ENCODE data around the gene COLGALT1.

Gene COLGALT1

DNA sequence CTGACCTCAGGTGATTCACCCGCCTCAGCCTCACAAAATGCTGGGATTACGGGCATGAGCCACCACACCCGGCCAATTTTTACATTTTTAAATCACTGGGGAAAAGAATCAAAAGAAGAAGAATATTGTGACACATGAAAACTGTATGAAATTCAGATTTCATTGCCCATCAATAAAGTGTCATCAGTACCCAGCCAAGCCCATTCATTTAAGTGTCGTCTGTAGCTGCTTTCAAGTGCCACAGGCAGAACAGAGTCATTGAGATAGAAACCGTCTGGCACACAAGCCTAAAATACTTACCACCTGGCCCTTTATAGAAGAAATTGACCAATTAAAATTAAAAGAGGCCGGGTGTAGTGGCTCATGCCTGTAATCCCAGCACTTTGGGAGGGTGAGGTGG is 15.3 kb downstream of the COLGALT1 start:
- no peak overlapping the region for H3K4me3 ChIP-seq (ENCODE audit: low read depth, low read length)
- TF ChIP-seq MAX (IDR thresholded peaks at IDR 0.05; ENCODE audit: low read depth, low read length): no peak
- no peak for TF ChIP-seq POLR2A (IDR thresholded peaks at IDR 0.05; ENCODE audit: extremely low read depth, insufficient read length)
- TF ChIP-seq CTCF (IDR thresholded peaks at IDR 0.05; ENCODE audit: low read depth, low read length): no peak
- TF ChIP-seq MYC (IDR thresholded peaks at IDR 0.05; ENCODE audit: low read depth, low read length): no peak
- no peak for DNase-seq (ENCODE audit: low read depth)

DNA sequence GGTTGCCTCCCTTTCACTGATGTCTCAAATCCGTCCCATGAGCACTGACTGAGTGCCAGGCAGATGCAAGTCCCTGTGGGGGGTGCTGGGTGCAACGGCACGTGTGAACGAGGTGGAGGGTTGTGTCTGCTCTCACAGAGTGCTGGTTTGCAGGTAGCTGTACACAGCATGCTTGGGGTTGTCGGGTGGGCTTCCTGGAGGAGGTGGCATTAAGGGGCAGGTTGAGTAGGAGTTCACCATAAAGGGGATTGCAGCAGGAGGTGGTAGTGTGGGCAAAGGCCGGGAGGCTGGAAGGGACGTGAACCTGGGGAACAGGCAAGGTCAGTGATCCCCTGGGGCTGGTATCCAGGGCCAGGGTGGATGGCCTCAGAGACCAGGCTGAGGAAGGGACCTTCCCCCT is 17.2 kb downstream of the COLGALT1 start:
- no peak for TF ChIP-seq CTCF (IDR thresholded peaks at IDR 0.05; ENCODE audit: low read depth, low read length)
- TF ChIP-seq MAX (IDR thresholded peaks at IDR 0.05; ENCODE audit: low read depth, low read length): no peak
- TF ChIP-seq POLR2A (IDR thresholded peaks at IDR 0.05; ENCODE audit: extremely low read depth, insufficient read length): no peak
- no peak for TF ChIP-seq MYC (IDR thresholded peaks at IDR 0.05; ENCODE audit: low read depth, low read length)
- H3K4me3 ChIP-seq (ENCODE audit: low read depth, low read length): no peak overlapping the region
- no peak for DNase-seq (ENCODE audit: low read depth)

- no peak overlapping the region for H3K4me3 ChIP-seq (ENCODE audit: low read depth, low read length)
- no peak for DNase-seq (ENCODE audit: low read depth)
- TF ChIP-seq MAX (IDR thresholded peaks at IDR 0.05; ENCODE audit: low read depth, low read length) (no peak), POLR2A (IDR thresholded peaks at IDR 0.05; ENCODE audit: extremely low read depth, insufficient read length) (no peak), MYC (IDR thresholded peaks at IDR 0.05; ENCODE audit: low read depth, low read length) (no peak), CTCF (IDR thresholded peaks at IDR 0.05; ENCODE audit: low read depth, low read length) (no peak)
Measured at GRCh38 chr19:17575871-17576757, 20.7 kb downstream of the COLGALT1 start.

- no peak overlapping the region for H3K4me3 ChIP-seq (ENCODE audit: low read depth, low read length)
- peak; percentile 54 for DNase-seq (ENCODE audit: low read depth)
- TF ChIP-seq POLR2A (IDR thresholded peaks at IDR 0.05; ENCODE audit: extremely low read depth, insufficient read length) (no peak), CTCF (IDR thresholded peaks at IDR 0.05; ENCODE audit: low read depth, low read length) (no peak), MYC (IDR thresholded peaks at IDR 0.05; ENCODE audit: low read depth, low read length) (no peak), MAX (IDR thresholded peaks at IDR 0.05; ENCODE audit: low read depth, low read length) (no peak)
Measured at GRCh38 chr19:17576758-17577456, 21.5 kb downstream of the COLGALT1 start.

- TF ChIP-seq MAX (IDR thresholded peaks at IDR 0.05; ENCODE audit: low read depth, low read length): no peak
- TF ChIP-seq MYC (IDR thresholded peaks at IDR 0.05; ENCODE audit: low read depth, low read length): no peak
- TF ChIP-seq CTCF (IDR thresholded peaks at IDR 0.05; ENCODE audit: low read depth, low read length): no peak
- TF ChIP-seq POLR2A (IDR thresholded peaks at IDR 0.05; ENCODE audit: extremely low read depth, insufficient read length): no peak
- peak; percentile 26 for DNase-seq (ENCODE audit: low read depth)
- no peak overlapping the region for H3K4me3 ChIP-seq (ENCODE audit: low read depth, low read length)
Measured at GRCh38 chr19:17577457-17578097, 22.1 kb downstream of the COLGALT1 start.

Measured in NB4 (cell line).